ENCODE results near the gene WBP1. TPM values are rescaled to one million over a fixed set of nuclear protein-coding genes. Genes with fewer than 3 reads are reported as not detected.

WBP1 gene
- total RNA-seq, 4 donors from 2014 or later: 10.7 to 17.5 (median 16.5) TPM

DNA sequence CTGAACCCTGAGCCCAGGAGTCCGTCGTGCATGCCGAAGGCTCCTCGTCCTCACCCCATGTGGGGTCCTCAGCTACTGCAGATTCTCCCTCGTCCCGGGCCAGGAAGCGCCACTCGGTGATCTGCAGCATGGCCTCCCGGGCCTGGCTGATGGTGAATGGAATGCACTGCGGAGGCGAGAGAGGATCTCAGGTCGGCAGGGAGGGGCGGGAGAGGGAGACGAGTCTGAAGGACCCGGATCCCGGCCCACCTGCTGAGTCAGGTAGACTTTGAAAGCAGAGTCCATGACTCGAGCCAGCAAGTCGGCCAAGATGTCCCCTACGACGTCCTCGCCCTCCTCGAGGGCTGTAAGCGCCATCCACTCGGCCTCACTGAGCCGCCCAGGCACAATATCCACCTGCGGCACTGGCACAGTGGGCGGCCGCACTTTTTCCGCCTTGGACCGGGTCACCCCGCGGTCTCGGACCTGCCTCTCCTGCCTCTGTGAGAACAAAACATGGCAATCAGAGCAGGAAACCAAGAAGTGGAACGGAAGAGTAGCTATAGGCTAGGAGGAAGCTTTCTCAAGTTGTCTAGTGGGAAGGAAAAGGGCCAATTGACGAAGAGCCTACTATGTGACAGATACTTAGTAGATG lies 42.4 kb upstream of the WBP1 start:
- DNase-seq: no peak
- TF ChIP-seq POLR2A (IDR thresholded peaks at IDR 0.05): no peak
- no peak for TF ChIP-seq CTCF (IDR thresholded peaks at IDR 0.05 in 4 of 5, conservative IDR thresholded peaks at IDR 0.05 in 1 of 5)
- no peak for ATAC-seq
- Histone ChIP-seq H3K27me3 (peaks cover 13 to 30% (median 22%) of the 10 kb centered on the region in 3 donors), H3K4me1 (peaks cover 4 to 14% of the 10 kb centered on the region in 2 donors), H3K36me3 (no peaks in the 10 kb centered on the region), H3K9me3 (no peaks in the 10 kb centered on the region), H3K4me3 (peak overlapping the region; percentile 40 to 70 (median 58)), H3K27ac (peak overlapping the region in 1 of 4 donors; percentile 33)
- intact Hi-C loops (cut with DNase I; ENCODE audit: low total_unique reads) (no loop called here), in situ Hi-C loops (cut with MboI; ENCODE audit: low sequenced_read_pairs in 4 of 4) (no loop called here)

DNA sequence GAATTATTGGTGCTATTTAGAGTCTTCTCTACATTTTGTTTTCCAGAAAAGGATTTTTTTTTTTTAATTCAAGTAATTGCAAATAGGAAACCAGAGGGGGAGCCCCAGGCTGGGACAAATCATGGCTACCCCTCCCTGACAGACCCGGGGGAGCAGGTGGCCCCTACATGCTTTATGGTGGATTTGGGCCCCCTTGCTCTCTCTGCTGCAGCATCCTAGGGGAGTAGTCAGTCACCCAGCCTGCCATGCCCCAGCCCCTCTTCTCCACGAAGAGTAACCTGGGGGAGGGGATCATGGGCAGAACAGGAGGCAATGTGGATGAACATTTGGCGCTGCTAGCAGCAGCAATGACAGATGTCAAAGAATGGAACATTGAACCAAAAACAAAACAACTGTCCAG lies 41.5 kb upstream of the WBP1 start:
- H3K9me3 ChIP-seq: no peaks in the 10 kb centered on the region
- ATAC-seq (no peak), DNase-seq (no peak)
- peaks cover 5 to 18% of the 10 kb centered on the region in 2 donors for H3K4me1 ChIP-seq
- intact Hi-C loops (cut with DNase I; ENCODE audit: low total_unique reads): no loop called here
- in situ Hi-C loops (cut with MboI; ENCODE audit: low sequenced_read_pairs in 4 of 4): no loop called here
- TF ChIP-seq POLR2A (IDR thresholded peaks at IDR 0.05) (no peak), CTCF (IDR thresholded peaks at IDR 0.05 in 4 of 5, conservative IDR thresholded peaks at IDR 0.05 in 1 of 5) (no peak)
- peaks cover 20 to 37% (median 29%) of the 10 kb centered on the region in 3 donors for H3K27me3 ChIP-seq
- H3K4me3 ChIP-seq: no peak overlapping the region
- no peak overlapping the region for H3K27ac ChIP-seq
- no peaks in the 10 kb centered on the region for H3K36me3 ChIP-seq

GRCh38 chr2:74417197-74417596 lies 41.0 kb upstream of the WBP1 start:
- no peaks in the 10 kb centered on the region for H3K36me3 ChIP-seq
- H3K27ac ChIP-seq: no peak overlapping the region
- in situ Hi-C loops (cut with MboI; ENCODE audit: low sequenced_read_pairs in 4 of 4) (no loop called here), intact Hi-C loops (cut with DNase I; ENCODE audit: low total_unique reads) (no loop called here)
- DNase-seq: no peak
- ATAC-seq: no peak
- H3K4me3 ChIP-seq: no peak overlapping the region
- no peaks in the 10 kb centered on the region for H3K9me3 ChIP-seq
- H3K27me3 ChIP-seq: peaks cover 24 to 41% (median 33%) of the 10 kb centered on the region in 3 donors
- peaks cover 9 to 22% of the 10 kb centered on the region in 2 donors for H3K4me1 ChIP-seq
- TF ChIP-seq CTCF (IDR thresholded peaks at IDR 0.05 in 4 of 5, conservative IDR thresholded peaks at IDR 0.05 in 1 of 5) (no peak), POLR2A (IDR thresholded peaks at IDR 0.05) (no peak)

DNA sequence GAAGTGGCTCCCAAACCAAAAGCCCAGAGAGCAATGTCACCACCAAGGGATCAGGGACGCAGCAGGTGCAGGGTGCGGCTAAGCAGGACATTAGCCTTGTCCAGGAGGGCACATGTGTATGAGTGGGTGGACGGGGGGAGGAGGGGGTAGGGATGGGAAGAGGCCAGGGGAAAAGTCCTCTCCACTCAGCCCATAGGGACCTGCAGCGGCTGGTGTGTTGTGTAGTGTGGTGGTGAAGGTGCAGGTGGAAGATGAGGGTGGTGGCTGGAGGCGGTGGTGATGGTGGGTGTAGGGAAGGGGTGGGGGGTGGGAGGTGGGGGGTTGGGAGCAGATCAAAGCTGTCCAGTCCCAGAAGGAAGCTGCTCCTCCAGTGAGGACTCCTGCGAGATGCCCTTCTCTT lies 40.5 kb upstream of the WBP1 start:
- TF ChIP-seq POLR2A (IDR thresholded peaks at IDR 0.05) (no peak), CTCF (IDR thresholded peaks at IDR 0.05 in 4 of 5, conservative IDR thresholded peaks at IDR 0.05 in 1 of 5) (no peak)
- Histone ChIP-seq H3K4me1 (peaks cover 9 to 23% of the 10 kb centered on the region in 2 donors), H3K9me3 (no peaks in the 10 kb centered on the region), H3K27me3 (peaks cover 28 to 46% (median 36%) of the 10 kb centered on the region in 3 donors), H3K36me3 (no peaks in the 10 kb centered on the region), H3K27ac (no peak overlapping the region), H3K4me3 (no peak overlapping the region)
- no peak for DNase-seq
- in situ Hi-C loops (cut with MboI; ENCODE audit: low sequenced_read_pairs in 4 of 4): no loop called here
- intact Hi-C loops (cut with DNase I; ENCODE audit: low total_unique reads): no loop called here
- ATAC-seq: no peak

Measured in gastrocnemius medialis (tissue), 4 donors.